GM12872 (cell line): ENCODE data around the gene RAB4B.

Source experiments
- CTCF ChIP-seq: IDR thresholded peaks from 3 replicates; pipeline ENCODE4 v1.5.1; 2011; ENCODE audit warnings: low read depth, mild to moderate bottlenecking, low read length, moderate library complexity; ENCODE audit not compliant: insufficient read depth

RAB4B gene

GRCh38 chr19:40739871-40740703 is 38.0 kb upstream of the RAB4B start:
- TF ChIP-seq CTCF: no peak

GRCh38 chr19:40740747-40741146 is 37.3 kb upstream of the RAB4B start:
- TF ChIP-seq CTCF: no peak

GRCh38 chr19:40741527-40742390 is 36.3 kb upstream of the RAB4B start:
- TF ChIP-seq CTCF: no peak

- TF ChIP-seq CTCF: no peak
Observed at GRCh38 chr19:40742477-40742876, 35.6 kb upstream of the RAB4B start.

GRCh38 chr19:40742886-40743285 is 35.2 kb upstream of the RAB4B start:
- TF ChIP-seq CTCF: no peak

- TF ChIP-seq CTCF: no peak
Observed at GRCh38 chr19:40743926-40744325, 34.1 kb upstream of the RAB4B start.

- peak; percentile 48; the same call in 2 of the 3 replicates for TF ChIP-seq CTCF
Observed at GRCh38 chr19:40744554-40745401, 33.3 kb upstream of the RAB4B start.
